ENCODE results near the gene SMCO2. TPM values are rescaled to one million over a fixed set of nuclear protein-coding genes. Genes with fewer than 3 reads are reported as not detected.

Gene SMCO2
- total RNA-seq, 1 donor from 2014 or later: not detected

- H3K27me3 ChIP-seq: no peaks in the 10 kb centered on the region
- DNase-seq (ENCODE audit: low spot score in 2 of 2): no peak
- no peak overlapping the region for H3K4me3 ChIP-seq
- no peaks in the 10 kb centered on the region for H3K9me3 ChIP-seq
- TF ChIP-seq CTCF (IDR thresholded peaks at IDR 0.05): no peak
- H3K36me3 ChIP-seq: no peaks in the 10 kb centered on the region
- H3K4me1 ChIP-seq: no peaks in the 10 kb centered on the region
- no peak overlapping the region for H3K27ac ChIP-seq
- intact Hi-C loops (cut with DNase I): no loop called here
Measured at GRCh38 chr12:27463511-27464219, 17.1 kb downstream of the SMCO2 start.

- TF ChIP-seq CTCF (IDR thresholded peaks at IDR 0.05): no peak
- H3K4me3 ChIP-seq: no peak overlapping the region
- H3K36me3 ChIP-seq: no peaks in the 10 kb centered on the region
- no peak overlapping the region for H3K27ac ChIP-seq
- intact Hi-C loops (cut with DNase I): no loop called here
- no peak for DNase-seq (ENCODE audit: low spot score in 2 of 2)
- no peaks in the 10 kb centered on the region for H3K4me1 ChIP-seq
- H3K9me3 ChIP-seq: no peaks in the 10 kb centered on the region
- H3K27me3 ChIP-seq: no peaks in the 10 kb centered on the region
Measured at GRCh38 chr12:27464220-27464554, 17.7 kb downstream of the SMCO2 start.

- DNase-seq (ENCODE audit: low spot score in 2 of 2): no peak
- no peak for TF ChIP-seq CTCF (IDR thresholded peaks at IDR 0.05)
- H3K27ac ChIP-seq: no peak overlapping the region
- H3K9me3 ChIP-seq: no peaks in the 10 kb centered on the region
- no peaks in the 10 kb centered on the region for H3K27me3 ChIP-seq
- intact Hi-C loops (cut with DNase I): no loop called here
- H3K4me3 ChIP-seq: no peak overlapping the region
- H3K36me3 ChIP-seq: no peaks in the 10 kb centered on the region
- peaks cover 0 to 5% of the 10 kb centered on the region in 2 donors for H3K4me1 ChIP-seq
Measured at GRCh38 chr12:27467641-27468040, 21.1 kb downstream of the SMCO2 start.

GRCh38 chr12:27468241-27468640, 21.7 kb downstream of the SMCO2 start:
- TF ChIP-seq CTCF (IDR thresholded peaks at IDR 0.05): no peak
- Histone ChIP-seq H3K4me1 (peaks cover 0 to 5% of the 10 kb centered on the region in 2 donors), H3K27ac (no peak overlapping the region), H3K36me3 (no peaks in the 10 kb centered on the region), H3K27me3 (no peaks in the 10 kb centered on the region), H3K4me3 (no peak overlapping the region), H3K9me3 (no peaks in the 10 kb centered on the region)
- intact Hi-C loops (cut with DNase I): no loop called here
- no peak for DNase-seq (ENCODE audit: low spot score in 2 of 2)

- no peaks in the 10 kb centered on the region for H3K27me3 ChIP-seq
- intact Hi-C loops (cut with DNase I): no loop called here
- no peaks in the 10 kb centered on the region for H3K36me3 ChIP-seq
- no peak for TF ChIP-seq CTCF (IDR thresholded peaks at IDR 0.05)
- H3K27ac ChIP-seq: no peak overlapping the region
- no peaks in the 10 kb centered on the region for H3K9me3 ChIP-seq
- no peak overlapping the region for H3K4me3 ChIP-seq
- H3K4me1 ChIP-seq: peaks cover 0 to 5% of the 10 kb centered on the region in 2 donors
- no peak for DNase-seq (ENCODE audit: low spot score in 2 of 2)
Measured at GRCh38 chr12:27469176-27469736, 22.7 kb downstream of the SMCO2 start.
